Measurements from ENCODE around the gene LMNB1. TPM values are rescaled to one million over a fixed set of nuclear protein-coding genes. Genes with fewer than 3 reads are reported as not detected.

The LMNB1 gene
- total and polyA plus RNA-seq, 2 of the 13 experiments (the other 11 are each of a cell fraction or from before 2014, with no cell fraction given): 12.5 to 159 TPM

DNA sequence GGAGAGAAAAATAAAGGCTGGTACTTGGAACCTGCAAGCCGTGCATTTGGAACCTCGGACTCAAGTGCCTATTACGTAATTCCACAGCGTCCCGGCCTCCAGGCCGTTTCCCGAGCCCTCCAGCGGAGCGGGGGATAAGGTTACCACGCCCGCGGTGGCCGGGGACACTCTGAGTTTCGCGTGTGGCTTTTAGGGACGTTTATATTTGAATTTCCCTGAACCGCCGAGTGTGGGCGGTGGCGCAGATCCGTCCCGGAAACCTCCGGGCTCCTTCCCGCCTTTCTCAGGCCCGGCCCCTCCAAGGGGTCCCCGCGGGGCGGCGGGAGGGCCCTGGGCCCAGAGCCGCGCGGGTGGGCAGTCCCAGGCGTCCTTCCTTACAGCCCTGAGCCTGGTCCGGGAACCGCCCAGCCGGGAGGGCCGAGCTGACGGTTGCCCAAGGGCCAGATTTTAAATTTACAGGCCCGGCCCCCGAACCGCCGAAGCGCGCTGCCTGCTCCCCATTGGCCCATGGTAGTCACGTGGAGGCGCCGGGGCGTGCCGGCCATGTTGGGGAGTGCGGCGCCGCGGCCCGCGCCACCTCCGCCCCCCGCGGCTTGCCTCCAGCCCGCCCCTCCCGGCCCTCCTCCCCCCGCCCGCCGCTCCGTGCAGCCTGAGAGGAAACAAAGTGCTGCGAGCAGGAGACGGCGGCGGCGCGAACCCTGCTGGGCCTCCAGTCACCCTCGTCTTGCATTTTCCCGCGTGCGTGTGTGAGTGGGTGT is at the start of gene LMNB1 (continued):
- TF ChIP-seq, protein P1, sequence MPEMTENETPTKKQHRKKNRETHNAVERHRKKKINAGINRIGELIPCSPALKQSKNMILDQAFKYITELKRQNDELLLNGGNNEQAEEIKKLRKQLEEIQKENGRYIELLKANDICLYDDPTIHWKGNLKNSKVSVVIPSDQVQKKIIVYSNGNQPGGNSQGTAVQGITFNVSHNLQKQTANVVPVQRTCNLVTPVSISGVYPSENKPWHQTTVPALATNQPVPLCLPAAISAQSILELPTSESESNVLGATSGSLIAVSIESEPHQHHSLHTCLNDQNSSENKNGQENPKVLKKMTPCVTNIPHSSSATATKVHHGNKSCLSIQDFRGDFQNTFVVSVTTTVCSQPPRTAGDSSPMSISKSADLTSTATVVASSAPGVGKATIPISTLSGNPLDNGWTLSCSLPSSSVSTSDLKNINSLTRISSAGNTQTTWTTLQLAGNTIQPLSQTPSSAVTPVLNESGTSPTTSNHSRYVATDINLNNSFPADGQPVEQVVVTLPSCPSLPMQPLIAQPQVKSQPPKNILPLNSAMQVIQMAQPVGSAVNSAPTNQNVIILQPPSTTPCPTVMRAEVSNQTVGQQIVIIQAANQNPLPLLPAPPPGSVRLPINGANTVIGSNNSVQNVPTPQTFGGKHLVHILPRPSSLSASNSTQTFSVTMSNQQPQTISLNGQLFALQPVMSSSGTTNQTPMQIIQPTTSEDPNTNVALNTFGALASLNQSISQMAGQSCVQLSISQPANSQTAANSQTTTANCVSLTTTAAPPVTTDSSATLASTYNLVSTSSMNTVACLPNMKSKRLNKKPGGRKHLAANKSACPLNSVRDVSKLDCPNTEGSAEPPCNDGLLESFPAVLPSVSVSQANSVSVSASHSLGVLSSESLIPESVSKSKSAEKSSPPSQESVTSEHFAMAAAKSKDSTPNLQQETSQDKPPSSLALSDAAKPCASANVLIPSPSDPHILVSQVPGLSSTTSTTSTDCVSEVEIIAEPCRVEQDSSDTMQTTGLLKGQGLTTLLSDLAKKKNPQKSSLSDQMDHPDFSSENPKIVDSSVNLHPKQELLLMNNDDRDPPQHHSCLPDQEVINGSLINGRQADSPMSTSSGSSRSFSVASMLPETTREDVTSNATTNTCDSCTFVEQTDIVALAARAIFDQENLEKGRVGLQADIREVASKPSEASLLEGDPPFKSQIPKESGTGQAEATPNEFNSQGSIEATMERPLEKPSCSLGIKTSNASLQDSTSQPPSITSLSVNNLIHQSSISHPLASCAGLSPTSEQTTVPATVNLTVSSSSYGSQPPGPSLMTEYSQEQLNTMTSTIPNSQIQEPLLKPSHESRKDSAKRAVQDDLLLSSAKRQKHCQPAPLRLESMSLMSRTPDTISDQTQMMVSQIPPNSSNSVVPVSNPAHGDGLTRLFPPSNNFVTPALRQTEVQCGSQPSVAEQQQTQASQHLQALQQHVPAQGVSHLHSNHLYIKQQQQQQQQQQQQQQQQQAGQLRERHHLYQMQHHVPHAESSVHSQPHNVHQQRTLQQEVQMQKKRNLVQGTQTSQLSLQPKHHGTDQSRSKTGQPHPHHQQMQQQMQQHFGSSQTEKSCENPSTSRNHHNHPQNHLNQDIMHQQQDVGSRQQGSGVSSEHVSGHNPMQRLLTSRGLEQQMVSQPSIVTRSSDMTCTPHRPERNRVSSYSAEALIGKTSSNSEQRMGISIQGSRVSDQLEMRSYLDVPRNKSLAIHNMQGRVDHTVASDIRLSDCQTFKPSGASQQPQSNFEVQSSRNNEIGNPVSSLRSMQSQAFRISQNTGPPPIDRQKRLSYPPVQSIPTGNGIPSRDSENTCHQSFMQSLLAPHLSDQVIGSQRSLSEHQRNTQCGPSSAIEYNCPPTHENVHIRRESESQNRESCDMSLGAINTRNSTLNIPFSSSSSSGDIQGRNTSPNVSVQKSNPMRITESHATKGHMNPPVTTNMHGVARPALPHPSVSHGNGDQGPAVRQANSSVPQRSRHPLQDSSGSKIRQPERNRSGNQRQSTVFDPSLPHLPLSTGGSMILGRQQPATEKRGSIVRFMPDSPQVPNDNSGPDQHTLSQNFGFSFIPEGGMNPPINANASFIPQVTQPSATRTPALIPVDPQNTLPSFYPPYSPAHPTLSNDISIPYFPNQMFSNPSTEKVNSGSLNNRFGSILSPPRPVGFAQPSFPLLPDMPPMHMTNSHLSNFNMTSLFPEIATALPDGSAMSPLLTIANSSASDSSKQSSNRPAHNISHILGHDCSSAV (CRISPR knock-in tag; IDR thresholded peaks at IDR 0.05; ENCODE audit: borderline replicate concordance): no peak
- TF ChIP-seq ZBTB40 (IDR thresholded peaks at IDR 0.05) (no peak), ZBTB40 (CRISPR knock-in tag; IDR thresholded peaks at IDR 0.05) (0 out of 2 replicates have a peak, but pooled peaks have one; percentile 35), ZNF704 (CRISPR knock-in tag; IDR thresholded peaks at IDR 0.05; ENCODE audit: borderline replicate concordance) (no peak), ZNF225 (CRISPR knock-in tag; IDR thresholded peaks at IDR 0.05) (0 out of 2 replicates have a peak, but pooled peaks have one; percentile 1), ZNF451 (CRISPR knock-in tag; IDR thresholded peaks at IDR 0.05) (peak; percentile 60; the same call in 1 of the 2 replicates), ZNF329 (CRISPR knock-in tag; IDR thresholded peaks at IDR 0.05; ENCODE audit: low read depth) (no peak), ZNF256 (CRISPR knock-in tag; conservative IDR thresholded peaks at IDR 0.05) (no peak), ZNF746 (CRISPR knock-in tag; IDR thresholded peaks at IDR 0.05) (peak; percentile 35; the same call in 1 of the 2 replicates), PPARG (CRISPR knock-in tag; conservative IDR thresholded peaks at IDR 0.05) (no peak)
